Brain microvascular endothelial cell (primary cell): Measurements from ENCODE around the gene CCDC88A.

Experiments
- DNase-seq: peaks from one replicate; pipeline ENCODE4 v3.0.0-alpha.2; 2020
- H3K27ac ChIP-seq: fragments of 250-450 bp; sonication (Bioruptor Pico); 2 replicates; pipeline ENCODE4 v1.5.1; 2020; ENCODE audit warnings: mild to moderate bottlenecking, moderate library complexity
- H3K27me3 ChIP-seq: fragments of 250-450 bp; sonication (Bioruptor Pico); replicated peaks from 2 replicates; pipeline ENCODE4 v1.5.1; 2020; ENCODE audit warnings: mild to moderate bottlenecking
- H3K36me3 ChIP-seq: fragments of 250-450 bp; sonication (Bioruptor Pico); replicated peaks from 2 replicates; pipeline ENCODE4 v1.5.1; 2020; ENCODE audit warnings: mild to moderate bottlenecking
- H3K4me3 ChIP-seq: 2 replicates; pipeline ENCODE4 v1.5.1; 2011; ENCODE audit warnings: low read depth, mild to moderate bottlenecking, control low read depth, low read length, moderate library complexity
- CTCF ChIP-seq: IDR thresholded peaks from 2 replicates; pipeline ENCODE4 v1.5.1; 2011; ENCODE audit warnings: low read depth, mild to moderate bottlenecking, moderate library complexity, low read length, control low read depth, inconsistent platforms; ENCODE audit errors: missing control alignments
- in situ Hi-C: cut with HindIII; loops from 2 replicates; pipeline ENCODE4 v1.10.0; 2017; ENCODE audit warnings: low sequenced_read_pairs, low pct_ligation_motif_present

The CCDC88A gene

GRCh38 chr2:55419679-55420438 is at the start of gene CCDC88A:
TSS of gene CCDC88A (minus strand) at chr2:55419856. CDS start at chr2:55419079, 777 bp downstream.
- in situ Hi-C loops, result loop anchor here (10.0 kb wide), 1 partner anchor 85 kb away; no protein-coding TSS in a partner anchor

DNA sequence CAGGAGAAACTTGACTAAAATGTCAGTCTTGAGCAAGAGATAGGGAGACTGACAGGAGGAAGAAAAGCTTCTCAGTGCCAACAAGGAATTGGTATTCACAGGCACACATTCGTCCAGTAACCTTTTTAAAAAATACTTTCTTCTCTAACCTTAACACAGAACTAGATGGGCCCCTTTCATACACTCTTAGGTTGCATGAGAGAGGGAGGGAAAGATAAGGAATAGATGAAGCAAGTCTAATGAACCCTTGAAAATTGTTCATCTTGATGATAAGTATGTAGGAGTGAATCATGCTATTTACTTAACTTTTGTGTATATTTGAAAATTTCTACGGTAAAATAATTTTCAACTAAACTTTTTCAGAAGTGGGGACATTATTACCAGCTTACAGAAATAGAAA is 42.0 kb upstream of the CCDC88A start:
- no peak for DNase-seq
- H3K4me3 ChIP-seq, result no peak overlapping the region
- no peaks in the 10 kb centered on the region for H3K36me3 ChIP-seq
- in situ Hi-C loops, result no loop called here
- H3K27me3 ChIP-seq, result no peaks in the 10 kb centered on the region
- H3K27ac ChIP-seq, result no peak overlapping the region
- no peak for TF ChIP-seq CTCF

More at GRCh38 chr2:55419679-55420438, at the start of gene CCDC88A:
- Histone ChIP-seq H3K27me3 (no peaks in the 10 kb centered on the region), H3K27ac (peak within 1 kb of the TSS; percentile 58), H3K4me3 (peak within 1 kb of the TSS; percentile 85), H3K36me3 (no peaks in the 10 kb centered on the region)
- peak; percentile 97 for DNase-seq
- peak; percentile 30 for TF ChIP-seq CTCF

GRCh38 chr2:55460562-55460961 is 40.9 kb upstream of the CCDC88A start:
- TF ChIP-seq CTCF, result no peak
- no peak for DNase-seq
- no peaks in the 10 kb centered on the region for H3K36me3 ChIP-seq
- no peak overlapping the region for H3K27ac ChIP-seq
- H3K4me3 ChIP-seq, result no peak overlapping the region
- in situ Hi-C loops, result no loop called here
- no peaks in the 10 kb centered on the region for H3K27me3 ChIP-seq

DNA sequence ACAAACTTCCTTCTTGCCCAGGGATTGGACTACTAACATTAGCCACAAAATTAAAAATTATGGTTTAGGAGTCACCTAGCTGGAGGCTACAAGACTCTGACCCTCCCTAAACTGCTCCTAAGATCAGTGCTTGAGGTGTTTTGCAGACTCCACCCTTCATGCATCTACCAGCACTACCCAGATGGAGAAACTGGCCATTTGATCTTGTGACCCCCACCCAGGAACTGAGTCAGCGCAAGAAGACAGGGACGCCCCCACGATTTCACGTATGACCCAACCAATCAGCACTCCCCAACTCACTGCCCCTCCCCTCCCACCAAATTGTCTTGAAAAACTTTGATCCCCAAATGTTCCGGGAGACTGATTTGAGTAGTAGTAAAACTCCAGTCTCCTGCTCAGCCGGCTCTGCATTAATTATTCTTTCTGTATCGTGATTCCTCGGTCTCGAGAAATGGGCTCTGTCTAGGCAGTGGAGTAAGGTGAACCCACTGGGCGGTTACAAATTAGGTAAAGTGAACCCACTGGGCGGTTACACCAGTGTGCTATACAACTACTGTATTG is 40.1 kb upstream of the CCDC88A start:
- TF ChIP-seq CTCF, result no peak
- in situ Hi-C loops, result no loop called here
- no peak for DNase-seq
- Histone ChIP-seq H3K36me3 (no peaks in the 10 kb centered on the region), H3K27me3 (no peaks in the 10 kb centered on the region), H3K27ac (no peak overlapping the region), H3K4me3 (no peak overlapping the region)

GRCh38 chr2:55459279-55459678 is 39.6 kb upstream of the CCDC88A start:
- H3K4me3 ChIP-seq, result no peak overlapping the region
- no peaks in the 10 kb centered on the region for H3K27me3 ChIP-seq
- no peak for TF ChIP-seq CTCF
- in situ Hi-C loops, result no loop called here
- no peak for DNase-seq
- no peak overlapping the region for H3K27ac ChIP-seq
- no peaks in the 10 kb centered on the region for H3K36me3 ChIP-seq
